Measurements from ENCODE around the gene WDR87. TPM values are rescaled to one million over a fixed set of nuclear protein-coding genes. Genes with fewer than 3 reads are reported as not detected.

WDR87 gene
- total and polyA plus RNA-seq, 2 donors from 2014 or later = not detected

- Histone ChIP-seq H3K9ac (ENCODE audit: low read length in 3 of 3) (no peak overlapping the region), H3K9me3 (ENCODE audit: control insufficient read depth in 2 of 3, insufficient read depth in 1 of 3, low read length in 3 of 3) (no peaks in the 10 kb centered on the region), H3K4me3 (ENCODE audit: low read length in 3 of 3) (peak overlapping the region in 1 of 3 donors; percentile 17), H3K36me3 (ENCODE audit: control insufficient read depth in 2 of 3, insufficient read depth in 3 of 3, low read length in 3 of 3) (no peaks in the 10 kb centered on the region), H3K4me1 (ENCODE audit: control insufficient read depth in 2 of 3, insufficient read depth in 2 of 3, low read depth in 1 of 3, low read length in 3 of 3) (no peaks in the 10 kb centered on the region), H3K27ac (ENCODE audit: low read depth in 2 of 2, low read length in 2 of 2) (no peak overlapping the region), H3K27me3 (ENCODE audit: control insufficient read depth, insufficient read depth, low read length) (no peaks in the 10 kb centered on the region)
- intact Hi-C loops (cut with DNase I) = no loop called here
- FAIRE-seq = no peak
- TF ChIP-seq, protein P1, sequence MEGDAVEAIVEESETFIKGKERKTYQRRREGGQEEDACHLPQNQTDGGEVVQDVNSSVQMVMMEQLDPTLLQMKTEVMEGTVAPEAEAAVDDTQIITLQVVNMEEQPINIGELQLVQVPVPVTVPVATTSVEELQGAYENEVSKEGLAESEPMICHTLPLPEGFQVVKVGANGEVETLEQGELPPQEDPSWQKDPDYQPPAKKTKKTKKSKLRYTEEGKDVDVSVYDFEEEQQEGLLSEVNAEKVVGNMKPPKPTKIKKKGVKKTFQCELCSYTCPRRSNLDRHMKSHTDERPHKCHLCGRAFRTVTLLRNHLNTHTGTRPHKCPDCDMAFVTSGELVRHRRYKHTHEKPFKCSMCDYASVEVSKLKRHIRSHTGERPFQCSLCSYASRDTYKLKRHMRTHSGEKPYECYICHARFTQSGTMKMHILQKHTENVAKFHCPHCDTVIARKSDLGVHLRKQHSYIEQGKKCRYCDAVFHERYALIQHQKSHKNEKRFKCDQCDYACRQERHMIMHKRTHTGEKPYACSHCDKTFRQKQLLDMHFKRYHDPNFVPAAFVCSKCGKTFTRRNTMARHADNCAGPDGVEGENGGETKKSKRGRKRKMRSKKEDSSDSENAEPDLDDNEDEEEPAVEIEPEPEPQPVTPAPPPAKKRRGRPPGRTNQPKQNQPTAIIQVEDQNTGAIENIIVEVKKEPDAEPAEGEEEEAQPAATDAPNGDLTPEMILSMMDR (IDR thresholded peaks at IDR 0.05; ENCODE audit: borderline replicate concordance, extremely low read depth, insufficient read depth) = no peak
- peak; percentile 72 to 94 (median 93) for DNase-seq
Observed at GRCh38 chr19:37855098-37855497, 51.3 kb downstream of the WDR87 start.

DNA sequence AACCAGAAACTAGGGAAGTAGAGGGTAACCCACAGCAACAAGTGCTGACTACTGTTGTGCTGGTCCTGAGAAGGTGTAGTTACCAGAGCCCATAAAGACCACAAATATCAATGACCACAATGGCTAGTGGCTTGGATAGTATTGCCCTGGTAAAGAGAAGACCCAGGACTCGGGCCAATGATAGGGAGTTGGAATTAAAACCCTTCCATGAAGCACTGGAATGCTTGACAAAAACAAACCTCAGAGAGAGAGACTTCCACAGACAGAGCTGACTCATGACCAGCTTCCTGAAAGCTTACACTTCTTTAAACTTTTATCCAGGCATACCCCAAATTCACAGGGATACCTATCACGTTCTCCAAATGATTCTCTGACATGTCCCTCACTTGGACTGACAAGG, 60.5 kb downstream of the WDR87 start:
- Histone ChIP-seq H3K27me3 (ENCODE audit: control insufficient read depth, insufficient read depth, low read length) (no peaks in the 10 kb centered on the region), H3K9me3 (ENCODE audit: control insufficient read depth in 2 of 3, insufficient read depth in 1 of 3, low read length in 3 of 3) (no peaks in the 10 kb centered on the region), H3K4me3 (ENCODE audit: low read length in 3 of 3) (no peak overlapping the region), H3K27ac (ENCODE audit: low read depth in 2 of 2, low read length in 2 of 2) (no peak overlapping the region), H3K4me1 (ENCODE audit: control insufficient read depth in 2 of 3, insufficient read depth in 2 of 3, low read depth in 1 of 3, low read length in 3 of 3) (no peaks in the 10 kb centered on the region), H3K36me3 (ENCODE audit: control insufficient read depth in 2 of 3, insufficient read depth in 3 of 3, low read length in 3 of 3) (no peaks in the 10 kb centered on the region), H3K9ac (ENCODE audit: low read length in 3 of 3) (no peak overlapping the region)
- TF ChIP-seq, protein P1 (IDR thresholded peaks at IDR 0.05; ENCODE audit: borderline replicate concordance, extremely low read depth, insufficient read depth) = no peak
- FAIRE-seq (no peak), DNase-seq (no peak)
- intact Hi-C loops (cut with DNase I) = no loop called here

Other genes with a start within 250 kb of the WDR87 start
- 9.9 TPM for gene ZNF607, start 186.8 kb downstream of the WDR87 start, total RNA-seq
- gene ZNF607, start 186.8 kb downstream of the WDR87 start, polyA plus RNA-seq (ENCODE audit: insufficient read depth, low read depth, low replicate concordance) = 4.0 TPM
- gene ZNF573, start 127.0 kb downstream of the WDR87 start, total RNA-seq = 12.2 TPM
- 1.5 TPM for gene ZNF573, start 127.0 kb downstream of the WDR87 start, polyA plus RNA-seq (ENCODE audit: insufficient read depth, low read depth, low replicate concordance)
- gene SIPA1L3, start 614 bp upstream of the WDR87 start, total RNA-seq = 61.7 TPM
- 5.8 TPM for gene SIPA1L3, start 614 bp upstream of the WDR87 start, polyA plus RNA-seq (ENCODE audit: insufficient read depth, low read depth, low replicate concordance)

Measured in kidney (tissue), 14 donors.